WERI-Rb-1 (cell line): ENCODE results near the gene NKX2-4.

Experiments
- DNase-seq: peaks from one replicate; pipeline ENCODE4 v3.0.0-alpha.2; 2020
- H3K27ac ChIP-seq: fragments of 250-450 bp; sonication (Bioruptor Pico); 2 replicates; pipeline ENCODE4 v1.5.1; 2020; ENCODE audit warnings: mild to moderate bottlenecking, moderate library complexity
- H3K27me3 ChIP-seq: fragments of 250-450 bp; sonication (Bioruptor Pico); 2 replicates; pipeline ENCODE4 v1.5.1; 2021; ENCODE audit warnings: mild to moderate bottlenecking, low read depth, moderate library complexity; ENCODE audit not compliant: insufficient read depth, severe bottlenecking
- H3K36me3 ChIP-seq: fragments of 250-450 bp; sonication (Bioruptor Pico); 2 replicates; pipeline ENCODE4 v1.5.1; 2020; ENCODE audit warnings: mild to moderate bottlenecking, moderate library complexity
- H3K4me3 ChIP-seq: 2 replicates; pipeline ENCODE4 v1.5.1; 2011; ENCODE audit warnings: low read depth, mild to moderate bottlenecking, control low read depth, low read length
- H3K9me3 ChIP-seq: fragments of 250-450 bp; sonication (Bioruptor Pico); 2 replicates; pipeline ENCODE4 v1.5.1; 2021; ENCODE audit warnings: mild to moderate bottlenecking, moderate library complexity; ENCODE audit not compliant: severe bottlenecking
- CTCF ChIP-seq: IDR thresholded peaks from 2 replicates; pipeline ENCODE4 v1.5.1; 2011; ENCODE audit warnings: low read depth, mild to moderate bottlenecking, control low read depth, inconsistent platforms, low read length

The NKX2-4 gene

GRCh38 chr20:21395051-21395665, 2.2 kb downstream of the NKX2-4 start:
- DNase-seq = no peak
- Histone ChIP-seq H3K36me3 (no peaks in the 10 kb centered on the region), H3K27me3 (peaks cover 2% of the 10 kb centered on the region), H3K4me3 (no peak overlapping the region), H3K27ac (no peak overlapping the region), H3K9me3 (no peaks in the 10 kb centered on the region)
- TF ChIP-seq CTCF = no peak

GRCh38 chr20:21394551-21394950, 2.8 kb downstream of the NKX2-4 start:
- no peak for DNase-seq
- Histone ChIP-seq H3K9me3 (no peaks in the 10 kb centered on the region), H3K27me3 (peaks cover 2% of the 10 kb centered on the region), H3K4me3 (no peak overlapping the region), H3K27ac (no peak overlapping the region), H3K36me3 (no peaks in the 10 kb centered on the region)
- no peak for TF ChIP-seq CTCF

GRCh38 chr20:21393816-21394519, 3.4 kb downstream of the NKX2-4 start:
- H3K36me3 ChIP-seq = no peaks in the 10 kb centered on the region
- H3K27me3 ChIP-seq = peaks cover 2% of the 10 kb centered on the region
- no peaks in the 10 kb centered on the region for H3K9me3 ChIP-seq
- no peak for TF ChIP-seq CTCF
- no peak for DNase-seq
- no peak overlapping the region for H3K4me3 ChIP-seq
- H3K27ac ChIP-seq = no peak overlapping the region

- no peak for TF ChIP-seq CTCF
- Histone ChIP-seq H3K27ac (no peak overlapping the region), H3K4me3 (no peak overlapping the region), H3K27me3 (peaks cover 2% of the 10 kb centered on the region), H3K36me3 (peaks cover under 1% of the 10 kb centered on the region; the same call in 1 of the 2 replicates), H3K9me3 (no peaks in the 10 kb centered on the region)
- no peak for DNase-seq
Measured at GRCh38 chr20:21393166-21393565, 4.2 kb downstream of the NKX2-4 start.

GRCh38 chr20:21391972-21392352, 5.4 kb downstream of the NKX2-4 start:
- Histone ChIP-seq H3K9me3 (no peaks in the 10 kb centered on the region), H3K27ac (no peak overlapping the region), H3K36me3 (peaks cover 6% of the 10 kb centered on the region; the same call in 1 of the 2 replicates), H3K27me3 (no peaks in the 10 kb centered on the region), H3K4me3 (no peak overlapping the region)
- DNase-seq = no peak
- no peak for TF ChIP-seq CTCF
